CD14-positive monocyte (primary cell): ENCODE measurements around the gene IGFBP2. TPM values are rescaled to one million over a fixed set of nuclear protein-coding genes. Genes with fewer than 3 reads are reported as not detected.

Source experiments
- DNase-seq, 3 donors: peaks; one replicate each; pipeline ENCODE4 v3.0.0-alpha.2; 2011 to 2022
- H2AFZ ChIP-seq: 2 replicates; pipeline ENCODE4 v1.6.0; 2012; ENCODE audit warnings: mild to moderate bottlenecking, low read depth, low read length, inconsistent platforms; ENCODE audit not compliant: insufficient read depth, poor library complexity, severe bottlenecking
- H3K27ac ChIP-seq, 2 donors: 1 replicate in 1 of 2; 2 replicates in 1 of 2; pipeline ENCODE4 v1.5.1; 2012 to 2013; ENCODE audit warnings: low read length in 2 of 2, control low read depth in 1 of 2, inconsistent platforms in 1 of 2, low read depth in 1 of 2, mild to moderate bottlenecking in 1 of 2
- H3K27me3 ChIP-seq, 2 donors: one replicate each; pipeline versions ENCODE4 v1.6.0 to v1.6.1; 2011 to 2013; ENCODE audit warnings: low read length in 2 of 2; ENCODE audit not compliant: control insufficient read depth in 2 of 2, insufficient read depth in 2 of 2
- H3K36me3 ChIP-seq, 2 donors: replicated peaks in 1 of 2; 1 replicate in 1 of 2; 2 replicates in 1 of 2; pipeline versions ENCODE4 v1.5.1 to v1.6.1; 2012 to 2013; ENCODE audit warnings: low read length in 2 of 2, control low read depth in 1 of 2, inconsistent platforms in 1 of 2, mild to moderate bottlenecking in 1 of 2; ENCODE audit not compliant: insufficient read depth in 2 of 2, control insufficient read depth in 1 of 2
- H3K4me1 ChIP-seq, 2 donors: 1 replicate in 1 of 2; 2 replicates in 1 of 2; pipeline versions ENCODE4 v1.5.1 to v1.6.1; 2012 to 2013; ENCODE audit warnings: low read length in 2 of 2, control low read depth in 1 of 2, inconsistent platforms in 1 of 2, mild to moderate bottlenecking in 1 of 2, moderate library complexity in 1 of 2; ENCODE audit not compliant: insufficient read depth in 2 of 2, control insufficient read depth in 1 of 2
- H3K4me2 ChIP-seq: replicated peaks from 2 replicates; pipeline ENCODE3; 2012; ENCODE audit warnings: low read length, moderate library complexity, mild to moderate bottlenecking; ENCODE audit not compliant: poor library complexity, severe bottlenecking; ENCODE audit errors: extremely low read depth
- H3K4me3 ChIP-seq, 3 experiments: fragments of 200-600 bp in 1 of 3; sonication (generic) in 1 of 3; replicated peaks in 1 of 3; 1 replicate in 2 of 3; 2 replicates in 1 of 3; pipeline ENCODE4 v1.5.1; 2011 to 2013; ENCODE audit warnings: low read length in 3 of 3, mild to moderate bottlenecking in 3 of 3, control low read depth in 2 of 3, low read depth in 2 of 3, inconsistent platforms in 1 of 3, moderate library complexity in 1 of 3
- H3K79me2 ChIP-seq: 2 replicates; pipeline ENCODE4 v1.6.0; 2012; ENCODE audit warnings: mild to moderate bottlenecking, control low read depth, inconsistent platforms, low read length, moderate library complexity; ENCODE audit not compliant: insufficient read depth
- H3K9ac ChIP-seq: 2 replicates; pipeline ENCODE4 v1.6.0; 2017; ENCODE audit warnings: low read length, mild to moderate bottlenecking; ENCODE audit not compliant: insufficient read depth, poor library complexity, severe bottlenecking
- H3K9me3 ChIP-seq, 2 donors: replicated peaks in 1 of 2; 1 replicate in 1 of 2; 2 replicates in 1 of 2; pipeline versions ENCODE4 v1.5.1 to v1.6.1; 2012 to 2013; ENCODE audit warnings: low read length in 2 of 2, control low read depth in 1 of 2; ENCODE audit not compliant: control insufficient read depth in 1 of 2, insufficient read depth in 1 of 2
- H4K20me1 ChIP-seq: 2 replicates; pipeline ENCODE4 v1.6.0; 2012; ENCODE audit warnings: mild to moderate bottlenecking, low read length, control low read depth, moderate library complexity; ENCODE audit not compliant: insufficient read depth
- H3K27ac Mint-ChIP-seq, 7 donors: one replicate each; pipeline ENCODE4 v1.8.0; 2020; ENCODE audit warnings: mild to moderate bottlenecking in 7 of 7, mixed read lengths in 7 of 7, moderate library complexity in 6 of 7, inconsistent platforms in 2 of 7
- H3K27me3 Mint-ChIP-seq, 3 donors: one replicate each; pipeline ENCODE4 v1.8.0; 2021 to 2022; ENCODE audit warnings: low read depth in 3 of 3, mild to moderate bottlenecking in 3 of 3, mixed read lengths in 3 of 3, moderate library complexity in 3 of 3, inconsistent platforms in 1 of 3
- H3K36me3 Mint-ChIP-seq, 2 donors: one replicate each; pipeline ENCODE4 v1.8.0; 2020; ENCODE audit warnings: mixed read lengths in 2 of 2, inconsistent platforms in 1 of 2, mild to moderate bottlenecking in 1 of 2
- H3K4me1 Mint-ChIP-seq: one replicate; pipeline ENCODE4 v1.8.0; 2020; ENCODE audit warnings: mild to moderate bottlenecking, mixed read lengths
- H3K4me3 Mint-ChIP-seq, 2 donors: one replicate each; pipeline ENCODE4 v1.8.0; 2020; ENCODE audit warnings: mild to moderate bottlenecking in 2 of 2, mixed read lengths in 2 of 2, moderate library complexity in 1 of 2
- H3K9me3 Mint-ChIP-seq, 7 donors: one replicate each; pipeline ENCODE4 v1.8.0; 2020 to 2022; ENCODE audit warnings: mixed read lengths in 7 of 7, mild to moderate bottlenecking in 6 of 7, moderate library complexity in 6 of 7, inconsistent platforms in 2 of 7
- CTCF ChIP-seq: fragments of 200-600 bp; IDR thresholded peaks from one replicate; pipeline ENCODE4 v1.8.0; 2022; ENCODE audit warnings: antibody characterized with exemption, mild to moderate bottlenecking
- WGBS: methylation state at CpG from one replicate; pipeline ENCODE4 v1.1.5; 2013; ENCODE audit warnings: missing lambda C conversion rate; ENCODE audit not compliant: insufficient coverage; 5-methylcytosine and 5-hydroxymethylcytosine counted together
- intact Hi-C, 2 donors: fragments of 100-400 bp; cut with micrococcal nuclease; formaldehyde crosslinking; loops; one replicate each; pipeline versions ENCODE4 v1.15.0 to v1.15.1; 2023
- polyA plus RNA-seq, 3 donors: library from polyadenylated mRNA; depleted of rRNA in 1 of 3; unstranded in 2 of 3; stranded (reverse) in 1 of 3; fragments of 300-500 nt in 2 of 3; fragments of >200 nt in 1 of 3; fragmentation: Illumina TruSeq in 2 of 3; gene quantifications; 1 replicate in 2 of 3; 2 replicates in 1 of 3; pipeline ENCODE4 v1.2.3, GENCODE V29; 2012 to 2021

The IGFBP2 gene
- polyA plus RNA-seq, 3 donors = 1.6 TPM; not detected in 2

GRCh38 chr2:216606551-216607276, 26.5 kb upstream of the IGFBP2 start:
- WGBS = 18% methylated on average over 12 of the region's 20 CpGs
- Mint-ChIP-seq H3K27ac (peak overlapping the region in 1 of 7 donors; percentile 27), H3K9me3 (peaks cover 0 to 3% (median 0%) of the 10 kb centered on the region in 7 donors), H3K4me1 (peaks cover 5% of the 10 kb centered on the region), H3K4me3 (peak overlapping the region in 1 of 2 donors; percentile 56), H3K36me3 (no peaks in the 10 kb centered on the region), H3K27me3 (peaks cover 12 to 34% (median 21%) of the 10 kb centered on the region in 3 donors)
- Histone ChIP-seq H3K9me3 (no peaks in the 10 kb centered on the region), H3K27me3 (peaks cover 0 to 11% of the 10 kb centered on the region in 2 donors), H4K20me1 (no peaks in the 10 kb centered on the region), H3K4me3 (no peak overlapping the region), H3K4me1 (no peaks in the 10 kb centered on the region), H3K9ac (no peak overlapping the region), H2AFZ (no peak overlapping the region), H3K79me2 (no peaks in the 10 kb centered on the region), H3K36me3 (no peaks in the 10 kb centered on the region), H3K27ac (no peak overlapping the region), H3K4me2 (no peak overlapping the region)
- no peak for DNase-seq
- TF ChIP-seq CTCF = no peak
- intact Hi-C loops = no loop called here

- Mint-ChIP-seq H3K36me3 (no peaks in the 10 kb centered on the region), H3K4me3 (no peak overlapping the region), H3K27me3 (peaks cover 12 to 34% (median 21%) of the 10 kb centered on the region in 3 donors), H3K9me3 (peaks cover 0 to 3% (median 0%) of the 10 kb centered on the region in 7 donors), H3K4me1 (peaks cover 5% of the 10 kb centered on the region), H3K27ac (no peak overlapping the region)
- H3K27me3 ChIP-seq = peaks cover 0 to 11% of the 10 kb centered on the region in 2 donors
- no peaks in the 10 kb centered on the region for H3K9me3 ChIP-seq
- H3K27ac ChIP-seq = no peak overlapping the region
- WGBS = 93% methylated on average over 8 of the region's 10 CpGs
- DNase-seq = no peak
- intact Hi-C loops = no loop called here
- no peak for TF ChIP-seq CTCF
- no peaks in the 10 kb centered on the region for H3K36me3 ChIP-seq
- no peak overlapping the region for H3K9ac ChIP-seq
- H4K20me1 ChIP-seq = no peaks in the 10 kb centered on the region
- H3K79me2 ChIP-seq = no peaks in the 10 kb centered on the region
- H3K4me1 ChIP-seq = no peaks in the 10 kb centered on the region
- H3K4me2 ChIP-seq = no peak overlapping the region
- H2AFZ ChIP-seq = no peak overlapping the region
- no peak overlapping the region for H3K4me3 ChIP-seq
Measured at GRCh38 chr2:216607277-216607560, 26.0 kb upstream of the IGFBP2 start.
